OCI-LY1 (cell line): ENCODE data around the gene TGFB2.

Experiments
- H2AFZ ChIP-seq: fragments of 200-600 bp; sonication (generic), shearing (Covaris generic); 2 replicates; pipeline ENCODE4 v1.6.0; 2014; ENCODE audit warnings: antibody characterized with exemption, mild to moderate bottlenecking, low read length
- H3F3A ChIP-seq: fragments of 200-600 bp; sonication (generic), shearing (Covaris generic); 2 replicates; pipeline ENCODE4 v1.6.0; 2014; ENCODE audit warnings: mild to moderate bottlenecking, antibody characterized with exemption, low read length, moderate library complexity; ENCODE audit not compliant: insufficient read depth
- H3K27ac ChIP-seq: fragments of 200-600 bp; sonication (generic); 2 replicates; pipeline ENCODE4 v1.5.1; 2014; ENCODE audit warnings: low read length, mixed run types, mild to moderate bottlenecking, low read depth; ENCODE audit not compliant: poor library complexity, severe bottlenecking
- H3K27me3 ChIP-seq: fragments of 200-600 bp; sonication (generic); 2 replicates; pipeline ENCODE4 v1.6.0; 2014; ENCODE audit warnings: antibody characterized with exemption, mild to moderate bottlenecking, low read length, moderate library complexity; ENCODE audit not compliant: insufficient read depth
- H3K36me3 ChIP-seq: fragments of 200-600 bp; sonication (generic); 2 replicates; pipeline ENCODE4 v1.6.1; 2014; ENCODE audit warnings: mild to moderate bottlenecking, antibody characterized with exemption, low read length, moderate library complexity, mixed read lengths; ENCODE audit not compliant: insufficient read depth
- H3K4me1 ChIP-seq: fragments of 200-600 bp; sonication (generic); 2 replicates; pipeline ENCODE4 v1.5.1; 2014; ENCODE audit warnings: mild to moderate bottlenecking, low read length, moderate library complexity; ENCODE audit not compliant: insufficient read depth, severe bottlenecking
- H3K4me2 ChIP-seq: fragments of 200-600 bp; sonication (generic), shearing (Covaris generic); 2 replicates; pipeline ENCODE4 v1.6.1; 2014; ENCODE audit warnings: low read length
- H3K4me3 ChIP-seq: fragments of 200-600 bp; sonication (generic); 2 replicates; pipeline ENCODE4 v1.5.1; 2014; ENCODE audit warnings: low read length, low read depth, mild to moderate bottlenecking, mixed read lengths; ENCODE audit not compliant: poor library complexity, severe bottlenecking
- H3K79me2 ChIP-seq: fragments of 200-600 bp; shearing (Covaris generic); 2 replicates; pipeline ENCODE4 v1.6.1; 2016; ENCODE audit warnings: mixed run types, low read length, mixed read lengths; ENCODE audit not compliant: insufficient read depth
- H3K9ac ChIP-seq: fragments of 200-600 bp; sonication (generic), shearing (Covaris generic); 2 replicates; pipeline ENCODE4 v1.6.1; 2014; ENCODE audit warnings: mild to moderate bottlenecking, low read length, mixed read lengths
- H3K9me2 ChIP-seq: fragments of 200-600 bp; sonication (generic), shearing (Covaris generic); 2 replicates; pipeline ENCODE4 v1.6.1; 2014; ENCODE audit warnings: low read depth, mild to moderate bottlenecking, low read length, mixed read lengths
- H3K9me3 ChIP-seq: fragments of 200-600 bp; shearing (Covaris generic); 2 replicates; pipeline ENCODE4 v1.6.1; 2014; ENCODE audit warnings: low read length, mixed read lengths
- H4K20me1 ChIP-seq: fragments of 200-600 bp; sonication (generic), shearing (Covaris generic); 2 replicates; pipeline ENCODE4 v1.6.0; 2016; ENCODE audit warnings: mild to moderate bottlenecking, low read length; ENCODE audit not compliant: insufficient read depth
- CTCF ChIP-seq: fragments of 200-600 bp; sonication (generic), shearing (Covaris generic); IDR thresholded peaks from 2 replicates; pipeline ENCODE4 v1.5.1; 2017; ENCODE audit warnings: mild to moderate bottlenecking, antibody characterized with exemption, low read length, moderate library complexity, mixed read lengths
- EZH2 ChIP-seq: fragments of 200-600 bp; sonication (generic), shearing (Covaris generic); IDR thresholded peaks from 2 replicates; pipeline ENCODE4 v1.8.0; 2017; ENCODE audit warnings: borderline replicate concordance, mixed run types, mild to moderate bottlenecking, antibody characterized with exemption, low read length, moderate library complexity, mixed read lengths

The TGFB2 gene

GRCh38 chr1:218367118-218367517 is 22.0 kb downstream of the TGFB2 start:
- Histone ChIP-seq H3K9me2 (no peaks in the 10 kb centered on the region), H4K20me1 (no peaks in the 10 kb centered on the region), H3K4me3 (no peak overlapping the region), H3K79me2 (no peaks in the 10 kb centered on the region), H3K27me3 (no peaks in the 10 kb centered on the region), H3F3A (no peaks in the 10 kb centered on the region), H3K36me3 (no peaks in the 10 kb centered on the region), H2AFZ (no peak overlapping the region), H3K9me3 (no peaks in the 10 kb centered on the region), H3K27ac (no peak overlapping the region), H3K9ac (no peak overlapping the region), H3K4me1 (no peaks in the 10 kb centered on the region), H3K4me2 (no peak overlapping the region)
- TF ChIP-seq CTCF (no peak), EZH2 (no peak)

GRCh38 chr1:218368686-218369085 is 23.6 kb downstream of the TGFB2 start:
- H3K36me3 ChIP-seq = no peaks in the 10 kb centered on the region
- no peaks in the 10 kb centered on the region for H3K9me2 ChIP-seq
- TF ChIP-seq CTCF (no peak), EZH2 (no peak)
- no peak overlapping the region for H3K4me2 ChIP-seq
- no peaks in the 10 kb centered on the region for H4K20me1 ChIP-seq
- no peak overlapping the region for H3K27ac ChIP-seq
- no peak overlapping the region for H3K9ac ChIP-seq
- H3F3A ChIP-seq = no peaks in the 10 kb centered on the region
- no peaks in the 10 kb centered on the region for H3K79me2 ChIP-seq
- no peaks in the 10 kb centered on the region for H3K4me1 ChIP-seq
- no peak overlapping the region for H3K4me3 ChIP-seq
- no peak overlapping the region for H2AFZ ChIP-seq
- H3K9me3 ChIP-seq = no peaks in the 10 kb centered on the region
- no peaks in the 10 kb centered on the region for H3K27me3 ChIP-seq

- Histone ChIP-seq H3K27ac (no peak overlapping the region), H3K9ac (no peak overlapping the region), H3K36me3 (no peaks in the 10 kb centered on the region), H3K9me3 (no peaks in the 10 kb centered on the region), H3F3A (no peaks in the 10 kb centered on the region), H3K79me2 (no peaks in the 10 kb centered on the region), H2AFZ (no peak overlapping the region), H3K4me3 (no peak overlapping the region), H4K20me1 (no peaks in the 10 kb centered on the region), H3K4me1 (no peaks in the 10 kb centered on the region), H3K27me3 (no peaks in the 10 kb centered on the region), H3K9me2 (no peaks in the 10 kb centered on the region), H3K4me2 (no peak overlapping the region)
- TF ChIP-seq CTCF = no peak
- no peak for TF ChIP-seq EZH2
Measured at GRCh38 chr1:218369688-218370511, 24.8 kb downstream of the TGFB2 start.
